ENCODE measurements around the gene PLS3. TPM values are rescaled to one million over a fixed set of nuclear protein-coding genes. Genes with fewer than 3 reads are reported as not detected.

PLS3 gene
- total RNA-seq, 1 donor, result 323 TPM

DNA sequence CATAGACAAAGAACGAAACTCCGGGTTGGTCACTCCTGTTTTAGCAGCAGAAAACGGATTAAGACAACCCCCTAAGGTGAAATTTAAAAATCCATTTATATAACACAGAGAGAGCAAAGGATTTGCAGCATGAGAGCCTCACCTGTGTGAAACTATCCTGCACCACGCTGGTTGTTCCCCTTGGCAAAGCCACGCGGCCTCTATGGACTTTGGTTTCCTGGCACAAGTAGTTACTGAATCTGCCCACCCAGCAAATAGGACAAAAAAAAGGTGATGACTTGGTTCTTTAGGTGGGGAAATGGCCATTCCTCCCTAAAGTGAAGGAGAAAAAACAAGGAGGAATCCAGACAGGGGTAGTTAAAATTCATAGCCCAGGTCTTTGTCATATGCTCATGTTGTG is 133.1 kb downstream of the PLS3 start:
- DNase-seq (ENCODE audit: low read depth), result no peak
- H3K4me3 ChIP-seq (ENCODE audit: low read depth, low read length), result no peak overlapping the region
- TF ChIP-seq, protein P1, sequence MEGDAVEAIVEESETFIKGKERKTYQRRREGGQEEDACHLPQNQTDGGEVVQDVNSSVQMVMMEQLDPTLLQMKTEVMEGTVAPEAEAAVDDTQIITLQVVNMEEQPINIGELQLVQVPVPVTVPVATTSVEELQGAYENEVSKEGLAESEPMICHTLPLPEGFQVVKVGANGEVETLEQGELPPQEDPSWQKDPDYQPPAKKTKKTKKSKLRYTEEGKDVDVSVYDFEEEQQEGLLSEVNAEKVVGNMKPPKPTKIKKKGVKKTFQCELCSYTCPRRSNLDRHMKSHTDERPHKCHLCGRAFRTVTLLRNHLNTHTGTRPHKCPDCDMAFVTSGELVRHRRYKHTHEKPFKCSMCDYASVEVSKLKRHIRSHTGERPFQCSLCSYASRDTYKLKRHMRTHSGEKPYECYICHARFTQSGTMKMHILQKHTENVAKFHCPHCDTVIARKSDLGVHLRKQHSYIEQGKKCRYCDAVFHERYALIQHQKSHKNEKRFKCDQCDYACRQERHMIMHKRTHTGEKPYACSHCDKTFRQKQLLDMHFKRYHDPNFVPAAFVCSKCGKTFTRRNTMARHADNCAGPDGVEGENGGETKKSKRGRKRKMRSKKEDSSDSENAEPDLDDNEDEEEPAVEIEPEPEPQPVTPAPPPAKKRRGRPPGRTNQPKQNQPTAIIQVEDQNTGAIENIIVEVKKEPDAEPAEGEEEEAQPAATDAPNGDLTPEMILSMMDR (IDR thresholded peaks at IDR 0.05; ENCODE audit: insufficient read depth, low read depth, low read length), result no peak

DNA sequence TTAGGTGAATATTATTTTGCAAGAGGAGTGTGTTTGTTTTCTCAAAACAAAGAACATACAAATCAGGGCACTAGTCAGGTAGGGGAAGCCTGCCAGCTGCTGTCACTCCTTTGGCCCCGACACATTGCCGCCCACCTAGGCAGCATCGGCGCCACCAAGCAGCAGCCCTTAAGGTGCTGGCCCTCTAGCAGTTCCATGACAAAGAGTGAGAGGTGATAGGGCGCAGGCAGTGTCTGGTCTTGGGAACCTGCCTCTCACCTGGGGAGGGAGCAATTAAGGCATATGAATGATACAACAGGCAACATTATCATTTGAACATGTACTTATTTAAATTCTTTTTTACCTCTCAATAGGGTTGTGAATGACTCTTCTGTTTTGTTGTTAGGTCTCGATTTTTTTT is 135.1 kb downstream of the PLS3 start:
- TF ChIP-seq, protein P1 (IDR thresholded peaks at IDR 0.05; ENCODE audit: insufficient read depth, low read depth, low read length), result no peak
- no peak overlapping the region for H3K4me3 ChIP-seq (ENCODE audit: low read depth, low read length)
- no peak for DNase-seq (ENCODE audit: low read depth)

DNA sequence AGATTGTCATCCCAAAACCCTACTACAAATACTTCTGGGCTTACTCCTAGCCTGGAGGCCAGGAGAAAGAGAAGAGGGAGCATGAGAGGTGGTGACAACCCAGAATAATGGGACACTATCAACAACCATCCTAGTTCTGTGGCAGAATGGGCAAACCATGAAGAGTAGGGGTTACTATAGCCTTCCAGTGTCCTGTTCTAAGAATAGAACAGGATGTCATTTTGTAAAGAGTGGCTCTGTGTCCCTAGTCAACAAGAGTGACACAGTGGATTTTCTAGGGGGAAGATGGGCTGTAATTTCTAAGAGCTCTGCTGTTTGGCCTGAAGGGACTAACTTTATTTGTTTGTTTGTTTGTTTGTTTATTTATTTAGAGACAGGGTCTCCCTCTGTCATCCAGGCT is 136.0 kb downstream of the PLS3 start:
- no peak for DNase-seq (ENCODE audit: low read depth)
- TF ChIP-seq, protein P1 (IDR thresholded peaks at IDR 0.05; ENCODE audit: insufficient read depth, low read depth, low read length), result no peak

DNA sequence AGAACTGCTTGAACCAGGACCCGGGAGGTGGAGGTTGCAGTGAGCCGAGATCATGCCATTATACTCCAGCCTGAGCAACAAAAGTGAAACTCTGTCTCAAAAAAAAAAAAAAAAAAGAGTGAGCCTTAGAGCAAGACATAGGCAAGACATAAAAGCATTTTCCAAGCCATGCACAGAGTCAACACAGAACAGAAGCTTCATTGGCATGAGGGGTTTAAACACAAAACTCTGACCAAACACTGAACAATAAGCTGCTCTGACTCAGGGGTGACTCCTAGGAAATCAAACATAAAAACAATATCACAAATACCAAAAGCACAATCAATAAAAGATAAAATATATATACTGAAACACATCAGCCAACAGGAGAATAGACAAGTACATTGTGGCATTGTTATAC is 136.8 kb downstream of the PLS3 start:
- DNase-seq (ENCODE audit: low read depth), result no peak
- TF ChIP-seq, protein P1 (IDR thresholded peaks at IDR 0.05; ENCODE audit: insufficient read depth, low read depth, low read length), result no peak
- no peak overlapping the region for H3K4me3 ChIP-seq (ENCODE audit: low read depth, low read length)

More for the DNA sequence above, 136.0 kb downstream of the PLS3 start:
- no peak overlapping the region for H3K4me3 ChIP-seq (ENCODE audit: low read depth, low read length)

Small RNA genes within 50 kb of the gene (small RNA-seq; reads per million reads assigned to genes)
- gene RF00264, result not detected
